Stimulated activated CD4-positive, alpha-beta T cell treated with anti-CD3 and anti-CD28 coated beads, TNF-alpha, amount 100 ng/mL, for 24 hours (primary cell): ENCODE results near the gene GPC6.

ENCODE experiments used
- DNase-seq, 3 experiments: peaks; one replicate each; pipeline ENCODE4 v3.0.0-alpha.2; 2020; ENCODE audit warnings: low read depth in 3 of 3

The GPC6 gene

DNA sequence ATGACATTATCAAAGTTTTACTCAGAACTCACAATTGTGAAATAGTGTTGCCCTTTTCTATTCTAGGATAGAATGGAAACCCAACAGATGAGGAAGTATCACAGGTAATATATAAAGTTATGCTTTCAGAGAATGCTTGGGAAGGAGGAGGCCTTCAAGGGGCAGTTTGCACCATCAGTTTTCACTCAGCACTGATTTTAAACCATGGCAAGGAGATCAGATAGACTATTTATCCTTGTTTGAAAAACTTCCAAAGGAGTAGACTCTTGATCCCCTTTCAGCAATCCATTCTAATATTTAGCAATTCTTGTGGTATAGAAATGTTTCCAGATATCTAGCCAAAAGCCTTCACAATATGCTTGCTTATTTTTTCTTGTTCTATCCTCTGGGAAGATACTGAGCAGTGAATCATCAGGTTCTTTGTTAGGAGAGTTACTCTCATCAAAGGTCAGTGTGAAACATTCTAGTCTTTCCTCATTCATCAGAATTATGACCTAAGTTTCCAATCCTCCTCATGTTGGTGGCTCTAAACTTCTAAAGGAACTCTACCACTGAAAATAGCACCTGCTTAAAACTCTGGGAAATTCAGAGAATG, 3.8 kb downstream of the GPC6 start:
- DNase-seq = no peak

DNA sequence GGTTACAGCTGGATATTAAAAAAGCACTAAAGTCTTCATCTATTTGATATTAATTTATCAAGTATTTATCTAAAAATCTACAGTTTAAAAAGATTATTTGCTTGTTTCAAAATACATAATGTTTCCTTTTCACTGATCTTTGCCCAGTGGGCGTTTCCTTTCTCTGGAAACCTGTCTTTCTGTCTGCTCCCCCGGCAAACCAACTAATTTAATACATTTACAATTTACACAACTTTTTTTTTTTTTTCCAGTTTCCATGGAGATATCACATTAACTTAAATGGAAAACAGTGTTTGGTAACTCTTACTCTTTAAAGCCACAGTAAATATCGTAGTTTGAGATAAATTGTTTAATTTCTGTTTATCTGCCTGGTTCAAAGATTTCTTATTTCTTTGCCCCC, 5.3 kb downstream of the GPC6 start:
- no peak for DNase-seq

- DNase-seq = no peak
Observed at GRCh38 chr13:93233997-93234416, 7.4 kb downstream of the GPC6 start.

DNA sequence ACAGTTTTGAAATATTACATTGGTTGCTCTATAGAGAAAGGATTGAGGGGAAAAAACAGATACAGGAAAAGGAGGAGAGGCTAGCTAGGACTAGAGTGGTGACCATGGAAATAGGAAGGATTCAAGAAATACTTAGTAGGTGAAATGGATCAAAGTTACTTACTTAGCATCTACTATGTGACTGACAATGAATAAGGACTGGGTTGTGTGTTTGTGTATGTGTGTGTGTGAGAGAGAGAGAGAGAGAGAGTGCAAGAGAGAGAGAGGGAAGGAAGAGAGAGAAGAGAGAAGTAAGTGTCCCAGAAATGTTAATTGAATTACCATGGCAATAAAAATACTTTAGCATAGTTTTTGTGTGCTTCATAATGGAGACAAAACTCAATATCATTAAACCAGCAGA, 7.9 kb downstream of the GPC6 start:
- DNase-seq = no peak

DNA sequence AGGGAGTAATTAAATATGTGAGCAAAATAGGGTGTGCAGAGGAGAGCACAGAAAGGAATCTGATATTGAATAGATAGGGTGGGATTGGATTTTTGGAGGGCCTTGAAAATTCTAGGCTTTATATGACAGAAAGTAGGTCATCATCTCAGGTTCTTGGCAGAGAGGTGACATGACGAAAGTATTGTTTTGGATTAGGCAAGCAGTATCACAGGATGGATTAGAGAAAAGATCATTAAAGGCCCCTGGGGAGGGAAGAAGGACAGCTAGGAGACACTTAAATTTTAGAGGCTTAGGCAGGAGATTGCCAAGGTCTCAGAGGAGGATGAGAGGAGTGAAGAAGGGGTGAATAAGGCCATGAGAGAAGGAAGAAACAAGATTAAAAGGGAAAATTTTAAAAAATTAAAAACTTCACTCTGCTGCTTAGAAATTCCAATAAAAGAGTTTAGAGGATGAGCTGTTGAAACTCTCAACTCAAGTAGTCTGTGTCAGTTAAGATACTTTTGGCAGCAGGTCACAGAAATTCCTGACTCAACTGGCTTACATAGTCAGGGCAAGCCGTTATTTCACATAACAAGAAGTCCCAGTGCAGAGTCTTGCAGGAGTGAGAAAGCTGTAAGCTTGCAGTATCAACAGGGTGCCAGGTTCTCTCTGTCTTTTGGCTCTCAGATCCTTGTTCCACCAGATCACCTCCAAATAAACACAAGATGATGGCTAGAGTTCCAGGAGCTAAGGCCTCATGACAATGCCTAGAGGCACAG, 8.8 kb downstream of the GPC6 start:
- DNase-seq = no peak

GRCh38 chr13:93238711-93239110, 12.1 kb downstream of the GPC6 start:
- no peak for DNase-seq

GRCh38 chr13:93243375-93244063, 16.9 kb downstream of the GPC6 start:
- no peak for DNase-seq

- no peak for DNase-seq
Observed at GRCh38 chr13:93244141-93244917, 17.7 kb downstream of the GPC6 start.

- no peak for DNase-seq
Observed at GRCh38 chr13:93244918-93245280, 18.3 kb downstream of the GPC6 start.

DNA sequence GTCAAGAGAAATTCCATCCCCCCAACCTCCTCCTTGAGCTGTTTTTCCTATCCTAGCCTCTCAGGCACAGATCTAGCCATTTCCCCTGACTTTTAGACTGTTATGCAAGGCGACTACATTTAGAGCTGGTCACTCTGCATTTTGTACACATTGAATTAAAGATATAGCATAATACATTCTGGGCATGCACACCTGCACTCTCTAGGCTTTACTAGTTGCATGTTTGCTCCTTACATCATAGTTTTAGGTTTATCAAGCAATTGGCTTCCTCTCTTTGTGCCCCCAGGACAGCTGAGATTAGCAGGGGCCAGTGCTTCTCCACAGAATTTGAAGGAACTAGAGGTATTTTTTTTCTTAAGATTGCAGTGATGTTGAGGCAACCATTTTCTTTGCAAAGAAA, 19.5 kb downstream of the GPC6 start:
- DNase-seq = no peak

GRCh38 chr13:93248627-93249047, 22.0 kb downstream of the GPC6 start:
- DNase-seq = no peak

- DNase-seq = no peak
Observed at GRCh38 chr13:93249364-93250306, 23.0 kb downstream of the GPC6 start.

- no peak for DNase-seq
Observed at GRCh38 chr13:93254775-93255174, 28.2 kb downstream of the GPC6 start.

DNA sequence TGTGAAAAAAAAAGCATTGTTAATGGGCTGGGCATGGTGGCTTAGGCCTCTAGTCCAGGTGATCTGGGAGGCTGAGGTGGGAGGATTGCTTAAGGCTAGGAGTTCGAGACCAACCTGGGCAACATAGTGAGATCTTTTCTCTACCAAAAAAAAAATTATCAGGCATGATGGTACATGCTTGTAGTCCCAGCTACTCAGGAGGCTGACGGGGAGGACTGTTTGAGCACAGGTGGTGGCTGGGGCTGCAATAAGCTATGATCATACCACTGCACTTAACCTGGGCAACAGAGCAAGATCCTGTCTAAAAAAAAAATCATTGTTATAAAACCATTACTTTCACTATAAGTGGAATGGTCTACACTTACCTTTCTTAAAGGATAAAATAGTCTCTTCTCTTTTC, 30.4 kb downstream of the GPC6 start:
- DNase-seq = no peak

DNA sequence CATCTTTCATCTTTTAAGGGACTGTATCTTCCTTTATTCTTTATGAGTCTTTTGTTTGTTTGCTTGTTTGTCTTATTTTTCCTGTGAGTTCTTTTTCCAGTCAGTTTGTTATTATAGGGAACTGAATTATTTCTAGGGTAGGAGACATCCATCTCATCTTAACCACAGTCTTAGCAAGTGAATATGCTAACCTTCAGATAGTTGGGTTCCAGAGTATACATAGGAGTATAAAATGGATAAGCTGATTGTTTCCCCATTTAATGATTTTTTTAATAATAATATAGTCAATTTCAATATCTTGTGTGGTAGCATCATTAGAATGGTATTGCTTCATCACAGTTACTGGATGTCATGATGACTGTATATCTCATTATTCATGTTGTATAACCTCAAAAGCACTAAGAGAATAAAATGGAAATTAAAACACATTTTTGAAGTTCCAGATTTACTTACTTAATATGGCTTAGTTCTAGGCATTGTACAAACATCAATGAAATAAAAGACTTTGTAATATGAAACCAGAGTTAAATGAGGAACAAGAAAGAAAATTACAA, 33.0 kb downstream of the GPC6 start:
- no peak for DNase-seq

DNA sequence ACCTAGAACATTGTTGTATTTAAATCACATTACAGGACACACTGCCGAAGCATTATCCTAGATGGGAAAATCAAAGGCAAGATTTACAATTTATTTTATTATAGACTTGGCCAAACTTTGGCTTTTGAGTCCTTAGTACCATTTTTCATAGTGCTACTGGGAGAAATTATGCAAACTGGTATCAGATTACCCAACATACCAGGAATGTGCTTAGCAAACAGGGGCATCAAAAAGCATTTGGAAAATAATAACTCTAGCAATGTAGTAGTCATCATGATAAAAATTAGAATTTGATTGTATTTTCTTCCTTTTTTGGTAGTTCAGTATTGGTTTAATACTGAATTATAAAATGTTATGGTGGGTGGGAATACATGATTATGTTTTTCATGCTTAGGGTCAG, 34.0 kb downstream of the GPC6 start:
- DNase-seq = no peak

DNA sequence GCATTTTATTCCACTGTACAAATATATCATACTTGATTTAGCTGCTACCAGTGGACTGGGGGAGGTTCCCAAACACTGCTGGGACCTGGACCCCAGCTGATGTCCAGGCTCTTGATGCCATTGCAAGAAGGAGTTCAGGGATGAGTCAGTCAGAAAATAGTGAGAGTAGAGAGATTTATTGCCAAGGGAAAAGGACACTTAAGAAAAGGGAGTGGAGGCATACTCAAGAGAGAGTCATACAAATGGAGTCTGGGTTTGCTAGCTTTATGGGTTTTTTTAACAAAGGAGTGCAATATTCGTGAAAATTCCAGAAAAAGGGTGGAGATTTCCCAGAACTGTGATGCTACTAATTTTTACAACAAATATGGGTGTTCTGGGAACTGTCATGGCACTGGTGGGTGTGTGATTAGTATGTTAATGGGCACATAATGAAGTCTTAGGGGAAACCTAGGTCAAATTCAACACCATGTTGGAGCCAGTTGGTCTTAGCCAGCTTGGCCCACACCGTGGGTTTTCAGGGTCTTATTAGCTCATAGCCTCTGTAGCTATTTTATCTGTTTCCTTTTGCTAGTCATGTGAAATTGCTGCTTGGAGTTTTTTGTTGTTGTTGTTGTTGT, 36.2 kb downstream of the GPC6 start:
- no peak for DNase-seq

- DNase-seq = no peak
Observed at GRCh38 chr13:93264876-93265275, 38.3 kb downstream of the GPC6 start.

DNA sequence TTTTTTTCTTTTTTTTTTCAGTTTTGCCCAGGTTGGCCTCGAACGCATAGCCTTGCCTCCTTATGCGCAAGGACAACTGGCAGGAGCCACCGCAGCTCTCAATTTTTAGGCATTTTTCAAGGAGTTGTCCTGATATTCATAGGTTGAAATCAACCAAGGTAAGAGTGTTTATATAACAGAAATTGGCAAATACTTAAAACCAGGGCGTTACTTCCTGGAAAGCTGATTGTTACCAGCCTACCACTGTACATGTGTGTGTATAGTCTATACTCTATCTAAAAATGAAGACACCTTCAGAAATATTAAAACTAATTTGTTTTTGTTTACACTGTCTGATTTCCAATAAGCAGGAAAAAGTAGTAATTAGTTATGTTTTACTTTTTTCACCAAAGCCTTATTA, 39.2 kb downstream of the GPC6 start:
- DNase-seq = no peak

DNA sequence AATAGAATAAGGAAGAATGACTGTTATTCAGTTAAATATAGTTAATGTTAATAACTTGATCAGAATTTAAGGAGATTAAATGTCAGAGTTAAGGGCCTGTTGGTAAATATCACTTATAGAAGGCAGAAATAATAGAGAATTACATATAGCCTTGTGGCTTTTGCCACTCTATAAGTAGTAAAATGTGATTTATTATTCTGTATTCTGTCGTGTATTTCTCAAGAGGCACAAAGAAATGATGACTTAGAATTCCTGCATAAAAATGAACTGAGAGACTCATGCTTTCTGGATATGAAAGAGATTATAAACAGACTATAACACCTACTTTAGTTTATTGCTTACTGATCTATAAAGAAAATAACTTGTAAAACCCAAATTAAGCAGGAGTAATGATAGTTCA, 40.1 kb downstream of the GPC6 start:
- DNase-seq = no peak
